CD8-positive, alpha-beta memory T cell (primary cell): ENCODE results near the gene ZDHHC14. TPM values are rescaled to one million over a fixed set of nuclear protein-coding genes. Genes with fewer than 3 reads are reported as not detected.
A peak's percentile ranks its signal among the peaks of the same experiment; 100 is the strongest.

Experiments used
- CTCF ChIA-PET: fragments of 350-600 bp; sonication (Branson Sonifier 250); formaldehyde crosslinking; loops from one replicate; lab custom pipeline; 2021; ENCODE audit warnings: antibody characterized with exemption; lab: Charles Lee
- POLR2A ChIA-PET: fragments of 350-600 bp; sonication (Branson Sonifier 250); formaldehyde crosslinking; loops from one replicate; lab custom pipeline; 2021; ENCODE audit warnings: antibody characterized with exemption; lab: Charles Lee
- DNase-seq, 5 donors: peaks; one replicate each; pipeline versions ENCODE4 v3.0.0 to v3.0.0-alpha.2; 2020 to 2022; ENCODE audit warnings: mixed read lengths in 1 of 5
- H3K27ac ChIP-seq: one replicate; pipeline ENCODE4 v1.7.0; 2013; ENCODE audit warnings: low read depth, mild to moderate bottlenecking, low read length, moderate library complexity
- H3K27me3 ChIP-seq: 2 replicates; pipeline ENCODE4 v1.7.0; 2013; ENCODE audit warnings: low read length, mild to moderate bottlenecking; ENCODE audit not compliant: insufficient read depth, poor library complexity, severe bottlenecking
- H3K36me3 ChIP-seq: 2 replicates; pipeline ENCODE4 v1.7.0; 2013; ENCODE audit warnings: mild to moderate bottlenecking, low read length, moderate library complexity; ENCODE audit not compliant: insufficient read depth
- H3K4me1 ChIP-seq: 2 replicates; pipeline ENCODE4 v1.7.0; 2013; ENCODE audit warnings: mild to moderate bottlenecking, low read length, moderate library complexity; ENCODE audit not compliant: insufficient read depth
- H3K4me3 ChIP-seq: 2 replicates; pipeline ENCODE4 v1.7.0; 2013; ENCODE audit warnings: mild to moderate bottlenecking, low read length
- H3K9me3 ChIP-seq: 2 replicates; pipeline ENCODE4 v1.7.0; 2013; ENCODE audit warnings: mild to moderate bottlenecking, low read length
- H3K27ac Mint-ChIP-seq, 8 donors: one replicate each; pipeline ENCODE4 v1.8.0; 2020 to 2021; ENCODE audit warnings: mixed read lengths in 8 of 8, mild to moderate bottlenecking in 6 of 8, inconsistent platforms in 3 of 8, moderate library complexity in 3 of 8
- H3K27me3 Mint-ChIP-seq, 2 donors: one replicate each; pipeline ENCODE4 v1.8.0; 2020 to 2021; ENCODE audit warnings: mixed read lengths in 2 of 2, mild to moderate bottlenecking in 1 of 2, moderate library complexity in 1 of 2
- H3K36me3 Mint-ChIP-seq, 3 donors: one replicate each; pipeline ENCODE4 v1.8.0; 2020 to 2021; ENCODE audit warnings: mixed read lengths in 3 of 3, inconsistent platforms in 1 of 3, mild to moderate bottlenecking in 1 of 3
- H3K4me1 Mint-ChIP-seq, 3 donors: one replicate each; pipeline ENCODE4 v1.8.0; 2020 to 2021; ENCODE audit warnings: mixed read lengths in 3 of 3, inconsistent platforms in 1 of 3, mild to moderate bottlenecking in 1 of 3
- H3K4me3 Mint-ChIP-seq, 7 donors: one replicate each; pipeline ENCODE4 v1.8.0; 2020 to 2021; ENCODE audit warnings: mixed read lengths in 7 of 7, mild to moderate bottlenecking in 6 of 7, moderate library complexity in 4 of 7, inconsistent platforms in 2 of 7
- H3K9me3 Mint-ChIP-seq, 5 donors: one replicate each; pipeline ENCODE4 v1.8.0; 2020 to 2022; ENCODE audit warnings: mixed read lengths in 5 of 5, mild to moderate bottlenecking in 3 of 5, moderate library complexity in 2 of 5, inconsistent platforms in 1 of 5
- polyA plus RNA-seq: library from polyadenylated mRNA; unstranded; fragments of 300-500 nt; fragmentation: Illumina TruSeq; gene quantifications from one replicate; pipeline ENCODE4 v1.2.3, GENCODE V29; 2021
- total RNA-seq, 2 experiments: library from RNA; stranded (reverse); gene quantifications; one replicate each; pipeline ENCODE4 v1.2.3, GENCODE V29; 2021

The ZDHHC14 gene
- total and polyA plus RNA-seq, 3 experiments from 2014 or later = 4.2 to 8.1 (median 6.3) TPM

DNA sequence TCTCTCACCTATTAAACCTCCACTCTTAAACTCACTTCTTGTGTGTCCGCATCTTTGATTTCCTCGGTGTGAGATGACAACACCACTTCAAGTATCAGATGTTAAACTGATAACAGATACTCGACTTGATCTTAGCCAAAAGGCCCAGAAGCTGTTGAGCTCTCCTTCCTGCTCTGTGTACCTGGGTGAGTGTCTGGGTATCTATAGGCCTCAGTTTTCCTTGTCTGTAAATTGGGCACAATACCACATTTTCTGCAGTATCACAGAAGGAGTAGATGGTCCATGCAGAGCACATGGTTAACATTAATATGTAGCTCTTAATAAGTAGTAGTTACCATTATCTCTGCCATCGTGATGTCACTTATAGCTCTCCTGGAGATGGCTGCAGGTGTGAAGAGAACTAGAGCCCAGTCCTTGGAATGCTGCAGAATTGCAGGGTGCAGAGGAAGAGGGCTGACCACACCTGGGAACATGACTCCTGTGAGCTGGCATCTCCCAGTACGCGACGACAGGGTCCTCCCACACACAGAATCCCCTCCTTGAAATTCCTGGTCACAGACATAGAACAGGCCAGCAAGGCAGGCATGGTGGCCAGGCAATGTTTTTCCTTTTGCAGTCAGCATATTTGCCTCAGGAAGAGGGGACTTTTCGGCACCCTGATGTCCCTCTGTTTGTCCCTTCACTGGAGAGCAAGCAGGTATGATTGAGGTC lies 331.8 kb downstream of the ZDHHC14 start:
- Mint-ChIP-seq H3K36me3 (no peaks in the 10 kb centered on the region), H3K27ac (peak overlapping the region in 1 of 8 donors; percentile 48), H3K4me3 (no peak overlapping the region), H3K27me3 (peaks cover 3 to 8% of the 10 kb centered on the region in 2 donors), H3K9me3 (no peaks in the 10 kb centered on the region), H3K4me1 (no peaks in the 10 kb centered on the region)
- Histone ChIP-seq H3K4me3 (no peak overlapping the region), H3K27ac (no peak overlapping the region), H3K9me3 (no peaks in the 10 kb centered on the region), H3K36me3 (no peaks in the 10 kb centered on the region), H3K4me1 (no peaks in the 10 kb centered on the region), H3K27me3 (no peaks in the 10 kb centered on the region)
- no peak for DNase-seq
- POLR2A ChIA-PET = no interaction called here
- CTCF ChIA-PET = no interaction called here

DNA sequence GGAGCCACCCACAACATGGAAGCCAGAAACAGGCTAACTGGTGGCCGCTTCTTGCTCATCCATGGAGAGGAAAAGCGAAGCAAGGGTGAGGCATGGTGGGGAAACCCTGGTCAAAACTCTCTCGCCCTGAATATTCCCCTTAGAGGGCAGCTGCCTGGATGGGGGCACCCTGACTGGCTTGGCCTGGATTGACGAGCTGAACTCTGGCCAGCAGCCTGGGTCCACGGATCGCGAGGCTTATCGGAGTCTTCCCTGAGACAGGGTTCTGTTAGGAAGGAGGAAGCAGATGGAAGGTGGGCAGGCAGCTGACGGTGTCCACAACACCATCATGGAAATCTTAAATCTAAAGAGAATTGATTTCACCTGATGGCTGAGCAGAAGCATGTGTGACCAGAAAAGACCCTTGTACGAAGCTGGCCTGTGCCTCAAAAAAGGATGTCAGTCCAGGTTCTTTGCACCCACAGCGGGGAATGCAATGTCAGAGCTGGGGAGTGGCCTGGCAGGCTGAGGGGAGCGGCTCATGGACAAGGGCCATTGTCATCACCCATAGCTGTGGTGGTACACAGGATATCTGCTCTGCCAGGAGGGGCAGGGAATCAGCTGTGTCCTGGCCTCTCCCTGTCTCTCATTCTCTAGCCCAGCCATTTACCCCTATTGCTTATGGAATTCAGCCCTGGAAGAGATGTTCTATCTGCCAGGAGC lies 332.6 kb downstream of the ZDHHC14 start:
- Mint-ChIP-seq H3K4me1 (no peaks in the 10 kb centered on the region), H3K36me3 (no peaks in the 10 kb centered on the region), H3K27ac (no peak overlapping the region), H3K27me3 (peaks cover 6 to 8% of the 10 kb centered on the region in 2 donors), H3K9me3 (no peaks in the 10 kb centered on the region), H3K4me3 (no peak overlapping the region)
- Histone ChIP-seq H3K27ac (no peak overlapping the region), H3K27me3 (no peaks in the 10 kb centered on the region), H3K4me1 (no peaks in the 10 kb centered on the region), H3K4me3 (no peak overlapping the region), H3K9me3 (no peaks in the 10 kb centered on the region), H3K36me3 (no peaks in the 10 kb centered on the region)
- DNase-seq = no peak
- ChIA-PET POLR2A (no interaction called here), CTCF (no interaction called here)

DNA sequence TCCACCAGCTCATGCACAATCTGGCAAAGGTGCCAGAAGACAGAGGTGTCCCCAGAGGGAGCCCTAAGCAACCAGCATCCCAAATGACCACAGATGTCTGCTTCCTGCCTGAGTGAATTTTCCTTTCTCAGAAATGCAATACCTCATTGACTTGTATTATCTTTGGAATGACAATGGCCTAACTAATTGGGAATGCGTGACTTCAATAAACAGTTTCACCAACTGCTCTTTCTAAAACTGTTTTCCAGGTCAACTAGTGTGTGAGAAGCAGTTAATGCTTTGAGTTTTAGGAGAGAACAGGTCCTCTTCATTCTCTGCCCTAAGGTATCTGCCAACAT lies 333.1 kb downstream of the ZDHHC14 start:
- no peaks in the 10 kb centered on the region for H3K4me1 ChIP-seq
- no peak overlapping the region for H3K27ac ChIP-seq
- no peak overlapping the region for H3K27ac Mint-ChIP-seq
- H3K9me3 ChIP-seq = no peaks in the 10 kb centered on the region
- H3K4me3 ChIP-seq = no peak overlapping the region
- no peak overlapping the region for H3K4me3 Mint-ChIP-seq
- H3K36me3 ChIP-seq = no peaks in the 10 kb centered on the region
- H3K4me1 Mint-ChIP-seq = no peaks in the 10 kb centered on the region
- H3K27me3 ChIP-seq = no peaks in the 10 kb centered on the region
- POLR2A ChIA-PET = no interaction called here
- no peaks in the 10 kb centered on the region for H3K36me3 Mint-ChIP-seq
- H3K9me3 Mint-ChIP-seq = no peaks in the 10 kb centered on the region
- CTCF ChIA-PET = no interaction called here
- peaks cover 9 to 10% of the 10 kb centered on the region in 2 donors for H3K27me3 Mint-ChIP-seq
- DNase-seq = no peak

DNA sequence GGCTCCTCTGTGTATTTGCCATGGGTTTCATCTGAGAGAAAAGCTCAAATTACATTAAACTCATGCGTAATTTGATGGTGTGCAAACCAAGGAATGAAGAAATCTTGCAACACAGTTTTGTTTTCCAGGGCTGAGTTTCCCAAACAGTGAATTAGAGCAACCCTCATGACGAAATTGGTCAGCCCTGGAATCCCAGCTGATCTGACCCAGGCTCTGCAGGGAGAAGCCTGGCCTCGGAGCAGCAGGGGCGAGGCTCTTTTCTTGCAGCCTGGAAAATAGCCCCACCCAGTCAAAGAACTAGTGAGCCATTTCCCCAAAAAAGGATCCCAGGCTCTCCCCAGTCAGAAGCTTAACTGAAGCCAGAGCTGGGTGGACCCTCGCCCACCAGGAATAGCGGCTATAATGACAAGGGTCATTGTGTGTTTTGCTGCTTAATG lies 334.8 kb downstream of the ZDHHC14 start:
- Mint-ChIP-seq H3K36me3 (no peaks in the 10 kb centered on the region), H3K27me3 (peaks cover 11 to 20% of the 10 kb centered on the region in 2 donors), H3K27ac (no peak overlapping the region), H3K4me1 (no peaks in the 10 kb centered on the region), H3K9me3 (no peaks in the 10 kb centered on the region), H3K4me3 (no peak overlapping the region)
- ChIA-PET POLR2A (no interaction called here), CTCF (no interaction called here)
- H3K9me3 ChIP-seq = no peaks in the 10 kb centered on the region
- no peak overlapping the region for H3K4me3 ChIP-seq
- no peaks in the 10 kb centered on the region for H3K36me3 ChIP-seq
- no peak overlapping the region for H3K27ac ChIP-seq
- DNase-seq = no peak
- no peaks in the 10 kb centered on the region for H3K27me3 ChIP-seq
- no peaks in the 10 kb centered on the region for H3K4me1 ChIP-seq

DNA sequence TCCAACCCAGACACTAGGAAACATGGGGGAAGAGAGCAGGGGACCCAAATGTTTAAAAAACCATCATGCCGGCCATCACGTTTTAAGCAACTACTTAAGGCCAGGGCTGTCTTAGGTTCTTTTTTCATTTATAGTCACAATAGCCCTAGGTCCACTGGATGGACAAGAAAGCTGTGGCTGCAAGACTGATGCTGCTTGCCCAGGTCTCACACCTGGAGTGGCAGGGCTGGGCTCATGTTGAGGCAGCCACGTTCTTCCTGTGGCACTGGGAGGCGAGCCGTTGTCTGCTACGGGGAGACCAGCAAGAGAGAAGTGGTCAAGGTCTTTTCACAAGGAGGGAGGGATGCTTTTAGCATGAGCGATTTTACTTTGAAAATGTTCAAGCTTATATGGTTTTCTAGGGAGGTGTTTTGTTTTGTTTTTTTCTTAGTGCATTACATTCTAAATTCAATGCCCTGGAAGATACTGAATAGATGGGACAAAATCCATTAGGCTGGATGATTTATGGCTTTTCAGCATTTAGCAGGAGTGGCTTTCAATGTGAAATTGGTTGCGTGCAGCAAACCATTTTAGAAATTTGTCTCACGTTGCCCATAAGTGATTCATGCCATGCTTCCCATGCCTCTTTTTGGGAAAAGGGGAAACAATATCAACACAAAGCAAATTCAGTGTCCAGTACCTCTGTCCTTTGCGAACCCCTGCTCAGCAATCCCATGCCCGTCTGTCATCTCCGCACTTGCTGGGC lies 335.4 kb downstream of the ZDHHC14 start:
- CTCF ChIA-PET = no interaction called here
- H3K4me1 Mint-ChIP-seq = no peaks in the 10 kb centered on the region
- POLR2A ChIA-PET = no interaction called here

DNA sequence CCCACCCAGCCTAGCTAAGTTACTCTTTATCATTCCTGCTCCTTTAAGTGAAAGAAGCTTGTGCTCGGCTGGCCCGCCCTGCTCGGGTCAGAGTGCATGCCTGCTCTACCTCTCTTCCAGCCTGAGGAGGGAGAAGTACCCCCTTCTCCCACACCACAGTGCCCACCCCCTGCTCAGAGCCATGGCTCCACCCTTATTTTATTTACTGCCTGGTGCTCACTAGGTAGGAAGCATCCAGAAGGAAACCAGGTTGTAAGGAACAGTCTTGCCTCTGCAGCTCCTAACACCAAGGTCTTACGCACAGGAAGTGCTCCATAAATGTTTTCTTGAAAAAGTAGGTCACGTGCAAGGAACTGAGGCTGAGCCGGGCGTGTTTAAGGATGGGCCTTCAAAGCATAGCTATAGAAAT lies 336.4 kb downstream of the ZDHHC14 start:
- Histone ChIP-seq H3K27me3 (no peaks in the 10 kb centered on the region), H3K36me3 (no peaks in the 10 kb centered on the region), H3K4me3 (no peak overlapping the region), H3K27ac (no peak overlapping the region), H3K9me3 (no peaks in the 10 kb centered on the region), H3K4me1 (no peaks in the 10 kb centered on the region)
- Mint-ChIP-seq H3K36me3 (no peaks in the 10 kb centered on the region), H3K27ac (peak overlapping the region in 2 of 8 donors; percentile 14 to 37), H3K4me3 (no peak overlapping the region), H3K4me1 (no peaks in the 10 kb centered on the region), H3K9me3 (no peaks in the 10 kb centered on the region), H3K27me3 (peaks cover 16 to 24% of the 10 kb centered on the region in 2 donors)
- no peak for DNase-seq
- ChIA-PET POLR2A (interaction anchor here (0.6 kb wide), 1 partner anchor 12 kb away, joined by 5 read pairs; no protein-coding TSS in a partner anchor), CTCF (no interaction called here)

More for the DNA sequence above, 335.4 kb downstream of the ZDHHC14 start:
- Mint-ChIP-seq H3K27me3 (peaks cover 11 to 22% of the 10 kb centered on the region in 2 donors), H3K4me3 (no peak overlapping the region), H3K36me3 (no peaks in the 10 kb centered on the region), H3K27ac (no peak overlapping the region), H3K9me3 (no peaks in the 10 kb centered on the region)
- DNase-seq = no peak
- Histone ChIP-seq H3K4me3 (no peak overlapping the region), H3K36me3 (no peaks in the 10 kb centered on the region), H3K27ac (no peak overlapping the region), H3K27me3 (no peaks in the 10 kb centered on the region), H3K9me3 (no peaks in the 10 kb centered on the region), H3K4me1 (no peaks in the 10 kb centered on the region)

DNA sequence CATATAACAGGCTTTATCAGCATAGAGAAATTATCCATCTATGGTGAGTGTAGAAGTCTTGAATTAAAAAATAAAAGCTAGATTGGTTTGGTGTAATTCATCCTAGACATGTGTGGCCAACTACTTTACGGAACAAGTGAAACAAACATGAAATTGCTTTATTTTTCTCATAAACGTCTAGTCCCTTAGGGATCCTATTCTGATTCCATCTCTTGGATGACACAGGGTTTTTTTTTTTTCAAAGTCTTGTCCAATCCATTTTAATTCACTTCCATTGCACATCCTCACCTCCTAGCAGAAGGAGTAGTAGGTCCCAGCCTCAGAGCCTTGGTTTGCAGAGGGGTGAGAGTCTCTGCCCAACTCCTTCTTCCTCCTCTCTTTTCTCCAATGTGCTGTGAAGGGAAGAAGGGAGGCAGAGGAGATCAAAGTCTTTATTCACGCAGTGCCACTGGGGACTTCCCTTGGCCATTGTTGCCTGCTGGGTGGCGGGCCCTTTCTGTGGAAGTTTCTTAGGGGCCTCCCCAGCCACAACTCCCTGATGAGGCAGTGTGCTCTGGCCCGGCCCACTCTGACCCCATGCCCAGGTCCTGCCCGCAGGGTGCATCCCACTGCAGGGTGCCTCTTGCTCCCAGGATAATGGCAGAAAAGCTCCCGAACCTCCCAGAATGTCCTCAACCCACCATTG lies 337.7 kb downstream of the ZDHHC14 start:
- H3K27ac ChIP-seq = no peak overlapping the region
- no peaks in the 10 kb centered on the region for H3K27me3 ChIP-seq
- no peaks in the 10 kb centered on the region for H3K36me3 ChIP-seq
- no peak overlapping the region for H3K4me3 Mint-ChIP-seq
- no peaks in the 10 kb centered on the region for H3K36me3 Mint-ChIP-seq
- no peak overlapping the region for H3K27ac Mint-ChIP-seq
- ChIA-PET CTCF (no interaction called here), POLR2A (no interaction called here)
- no peaks in the 10 kb centered on the region for H3K9me3 ChIP-seq
- no peak overlapping the region for H3K4me3 ChIP-seq
- H3K9me3 Mint-ChIP-seq = no peaks in the 10 kb centered on the region
- DNase-seq = no peak
- H3K4me1 ChIP-seq = no peaks in the 10 kb centered on the region
- H3K27me3 Mint-ChIP-seq = peaks cover 16 to 28% of the 10 kb centered on the region in 2 donors
- no peaks in the 10 kb centered on the region for H3K4me1 Mint-ChIP-seq
